HT-29 (cell line): ENCODE results near the gene GARS1. TPM values are rescaled to one million over a fixed set of nuclear protein-coding genes. Genes with fewer than 3 reads are reported as not detected.
"Not testable (repeated sequence)": the region's sequence is repeated elsewhere in the genome, so short reads cannot be mapped to it uniquely, and the experiment has no call there.

Experiments used
- DNase-seq: peaks from one replicate; pipeline ENCODE4 v3.0.0-alpha.2; 2015; ENCODE audit warnings: low spot score
- total RNA-seq: library from RNA; depleted of rRNA; stranded (reverse); fragments of >200 nt; shearing (Covaris generic); gene quantifications from 2 replicates; pipeline ENCODE4 v1.2.3, GENCODE V29; 2014; rRNA removed

GARS1 gene, protein sequence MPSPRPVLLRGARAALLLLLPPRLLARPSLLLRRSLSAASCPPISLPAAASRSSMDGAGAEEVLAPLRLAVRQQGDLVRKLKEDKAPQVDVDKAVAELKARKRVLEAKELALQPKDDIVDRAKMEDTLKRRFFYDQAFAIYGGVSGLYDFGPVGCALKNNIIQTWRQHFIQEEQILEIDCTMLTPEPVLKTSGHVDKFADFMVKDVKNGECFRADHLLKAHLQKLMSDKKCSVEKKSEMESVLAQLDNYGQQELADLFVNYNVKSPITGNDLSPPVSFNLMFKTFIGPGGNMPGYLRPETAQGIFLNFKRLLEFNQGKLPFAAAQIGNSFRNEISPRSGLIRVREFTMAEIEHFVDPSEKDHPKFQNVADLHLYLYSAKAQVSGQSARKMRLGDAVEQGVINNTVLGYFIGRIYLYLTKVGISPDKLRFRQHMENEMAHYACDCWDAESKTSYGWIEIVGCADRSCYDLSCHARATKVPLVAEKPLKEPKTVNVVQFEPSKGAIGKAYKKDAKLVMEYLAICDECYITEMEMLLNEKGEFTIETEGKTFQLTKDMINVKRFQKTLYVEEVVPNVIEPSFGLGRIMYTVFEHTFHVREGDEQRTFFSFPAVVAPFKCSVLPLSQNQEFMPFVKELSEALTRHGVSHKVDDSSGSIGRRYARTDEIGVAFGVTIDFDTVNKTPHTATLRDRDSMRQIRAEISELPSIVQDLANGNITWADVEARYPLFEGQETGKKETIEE
- total RNA-seq: 140 and 145 TPM in 2 replicates

DNA sequence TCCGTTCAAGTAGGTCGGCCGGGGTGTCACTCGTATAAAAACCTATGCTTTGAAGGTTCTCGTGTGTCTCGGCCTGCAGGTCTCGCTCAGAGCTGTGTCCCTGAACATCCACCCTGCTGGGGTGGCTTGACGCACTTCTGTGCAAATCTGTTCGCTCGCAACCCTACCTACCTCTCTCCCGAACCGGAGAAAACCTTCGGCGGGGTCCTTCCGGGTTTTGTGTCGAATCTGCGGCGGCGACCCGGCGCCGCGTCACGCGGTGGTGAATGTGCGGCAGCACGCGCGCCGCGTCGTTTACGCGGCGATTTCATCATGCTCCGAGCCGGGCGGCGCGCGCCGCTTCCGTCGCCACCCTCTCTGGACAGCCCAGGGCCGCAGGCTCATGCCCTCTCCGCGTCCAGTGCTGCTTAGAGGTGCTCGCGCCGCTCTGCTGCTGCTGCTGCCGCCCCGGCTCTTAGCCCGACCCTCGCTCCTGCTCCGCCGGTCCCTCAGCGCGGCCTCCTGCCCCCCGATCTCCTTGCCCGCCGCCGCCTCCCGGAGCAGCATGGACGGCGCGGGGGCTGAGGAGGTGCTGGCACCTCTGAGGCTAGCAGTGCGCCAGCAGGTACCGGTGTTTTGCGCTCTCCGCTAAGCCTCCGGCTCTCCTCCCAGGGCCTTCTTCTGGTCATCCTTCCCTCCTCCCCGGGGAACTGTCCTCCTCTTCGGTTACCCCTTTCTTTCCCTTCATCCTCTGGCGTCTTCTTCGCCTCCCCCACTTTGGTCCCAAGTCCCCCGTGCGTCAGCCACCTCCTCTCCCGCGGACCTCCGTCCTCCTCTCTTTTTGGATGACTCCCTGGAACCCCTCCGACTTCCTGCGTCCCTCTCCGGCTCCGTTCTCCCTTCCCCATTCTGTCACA, at the start of gene GARS1:
Gene GARS1 (plus strand): TSS at position 339 of the 896 bp plus-strand sequence. CDS start 44 bp downstream, at position 383.
- peak; percentile 96 for DNase-seq

DNA sequence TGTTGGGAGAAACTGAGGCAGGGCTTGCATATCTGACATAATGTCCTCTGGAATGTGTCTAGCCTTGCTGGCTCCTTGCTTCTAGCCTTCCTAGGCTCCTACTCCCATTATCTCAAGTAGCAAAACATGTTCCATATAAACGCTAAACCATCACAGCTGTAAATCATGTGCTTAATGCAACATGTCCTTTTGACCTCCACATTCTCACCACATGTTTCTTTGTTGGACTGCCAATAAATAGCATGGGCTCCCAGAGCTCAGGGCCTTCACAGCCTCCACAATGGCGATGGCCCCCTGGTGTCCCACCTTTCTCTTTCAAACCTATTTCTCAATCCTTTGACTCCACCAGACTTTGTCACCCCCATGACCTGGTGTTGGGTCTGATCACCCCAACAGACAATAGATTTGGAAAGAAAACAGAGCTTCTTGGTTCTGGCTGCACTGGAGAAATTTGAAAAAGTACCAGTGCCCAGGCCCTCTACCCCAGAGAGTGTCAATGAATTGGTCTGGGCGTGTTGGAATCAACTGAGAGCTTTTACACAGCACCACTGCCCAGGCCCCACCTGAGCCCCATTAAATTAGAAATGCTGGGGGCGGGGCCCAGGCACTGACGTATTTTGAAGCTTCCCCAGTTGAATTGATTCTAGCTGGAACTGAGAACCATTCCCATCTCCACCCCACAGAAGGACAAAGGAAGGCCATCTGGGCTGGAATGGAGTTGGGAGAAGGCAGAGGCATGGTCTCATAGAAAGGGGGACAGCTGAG, 48.7 kb upstream of the GARS1 start:
- DNase-seq: no peak

DNA sequence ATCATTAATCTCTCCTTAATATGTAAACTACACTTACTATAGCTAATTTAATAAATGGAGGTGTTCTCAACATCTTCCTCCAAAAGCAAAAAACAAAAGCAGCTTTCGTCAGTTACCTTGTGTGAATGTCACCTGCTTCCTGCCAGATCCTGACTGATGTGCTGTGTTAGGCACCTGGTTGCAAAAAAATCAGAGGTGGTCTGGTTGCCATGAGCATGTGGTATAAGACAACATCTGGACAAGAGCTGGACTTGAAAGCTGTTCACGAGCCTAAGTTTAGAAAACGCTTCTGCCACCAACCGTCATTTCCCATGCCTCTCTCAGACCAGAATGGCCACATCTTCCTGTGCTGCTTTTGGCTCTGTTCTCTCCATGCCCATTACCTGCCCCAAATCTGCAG, 48.1 kb upstream of the GARS1 start:
- no peak for DNase-seq

DNA sequence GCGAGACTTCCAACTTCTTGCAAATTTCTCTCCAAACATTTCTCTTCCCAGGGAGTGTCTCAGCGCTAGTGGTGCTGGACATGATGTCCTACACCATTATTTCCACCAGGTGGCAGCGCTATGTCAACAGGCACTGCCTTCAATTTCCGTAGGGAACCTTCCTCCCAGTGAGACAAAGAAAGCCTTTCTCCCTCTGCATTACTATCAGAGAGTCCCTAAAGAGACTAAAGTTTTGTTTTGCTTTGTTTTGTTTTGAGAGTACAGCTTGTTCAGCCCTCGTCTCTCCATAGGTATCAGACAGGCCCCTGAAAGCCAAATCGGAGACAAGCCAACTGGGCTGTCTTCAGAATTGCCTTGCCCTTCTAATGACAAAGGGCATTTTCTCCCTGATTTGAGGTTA, 45.8 kb upstream of the GARS1 start:
- DNase-seq: peak; percentile 96

DNA sequence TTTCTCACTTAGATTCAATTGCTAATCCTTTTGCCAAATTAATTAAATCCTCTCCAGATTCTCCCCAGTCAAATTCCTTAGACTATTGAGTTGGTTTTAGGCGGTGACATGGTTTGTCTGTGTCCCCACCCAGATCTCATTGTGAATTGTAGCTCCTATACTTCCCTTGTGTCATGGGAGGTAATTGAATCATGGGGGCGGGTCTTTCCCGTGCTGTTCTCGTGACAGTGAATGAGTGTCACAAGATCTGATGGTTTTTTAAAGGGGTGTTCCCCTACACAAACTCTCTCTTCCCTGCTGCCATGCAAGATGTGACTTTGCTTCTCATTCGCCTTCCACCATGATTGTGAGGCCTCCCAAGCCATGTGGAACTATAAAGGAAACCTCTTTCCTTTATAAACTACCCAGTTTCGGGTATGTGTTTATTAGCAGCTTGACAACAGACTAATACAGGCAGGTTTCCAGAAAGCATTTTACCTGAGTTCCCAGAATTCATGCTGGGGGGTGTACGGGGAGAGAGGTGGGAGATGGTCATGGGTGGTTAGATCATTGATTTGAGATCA, 44.7 kb upstream of the GARS1 start:
- DNase-seq: peak; percentile 20

DNA sequence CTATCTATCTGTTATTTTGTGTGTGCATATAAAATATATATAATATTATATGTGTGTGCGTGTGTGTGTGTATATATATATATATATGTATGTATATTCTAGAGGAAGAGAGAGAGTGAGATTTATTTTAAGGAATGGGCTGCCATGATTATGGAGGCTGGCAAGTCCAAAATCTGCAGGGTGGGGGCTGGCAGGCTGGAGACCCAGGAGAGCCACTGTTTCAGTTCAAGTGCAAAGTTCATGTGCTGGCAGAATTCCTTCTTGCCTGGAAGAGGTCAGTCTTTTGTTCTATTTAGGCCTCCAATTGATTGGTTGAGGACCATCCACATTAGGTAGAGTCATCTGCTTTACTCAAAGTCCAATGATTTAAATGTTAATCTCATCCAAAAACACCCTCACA, 42.3 kb upstream of the GARS1 start:
- DNase-seq: no peak

DNA sequence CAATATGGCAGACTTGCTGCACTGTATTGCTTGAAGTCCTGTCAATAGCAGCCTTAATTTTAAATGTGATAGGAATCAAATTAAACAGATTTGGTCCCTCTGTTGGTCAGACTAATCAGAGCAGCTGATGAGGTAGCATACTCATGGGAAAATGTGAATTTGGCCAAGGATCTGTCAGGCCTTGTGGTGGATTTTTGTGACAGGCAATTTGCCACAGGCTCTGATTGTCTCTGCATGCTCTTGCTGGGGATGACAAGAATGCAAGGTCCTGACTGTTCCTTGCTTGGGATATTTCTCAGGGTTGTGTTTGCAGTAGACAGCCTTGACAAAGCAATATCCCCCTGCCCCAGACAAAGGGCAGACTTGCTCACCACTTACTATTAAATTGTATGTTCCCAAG, 41.5 kb upstream of the GARS1 start:
- no peak for DNase-seq

DNA sequence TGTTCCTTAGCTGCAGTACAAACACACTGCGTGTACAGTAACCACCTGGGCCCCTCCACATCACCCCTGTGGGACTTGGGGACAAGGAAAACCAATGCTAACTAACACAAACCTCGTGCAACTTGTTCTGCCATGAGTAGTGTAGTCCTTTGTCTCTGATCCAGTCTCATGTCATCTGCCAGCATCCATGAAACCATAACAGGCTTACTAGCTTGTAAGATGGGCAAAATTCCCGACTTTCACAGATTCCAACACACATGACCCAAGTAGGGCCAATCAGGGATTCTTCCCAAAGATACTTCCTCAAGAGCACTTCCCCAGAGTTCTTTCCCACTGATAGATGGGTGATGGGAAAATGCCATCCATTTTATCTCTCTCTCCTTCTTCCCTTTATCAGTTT, 41.1 kb upstream of the GARS1 start:
- DNase-seq: no peak

DNA sequence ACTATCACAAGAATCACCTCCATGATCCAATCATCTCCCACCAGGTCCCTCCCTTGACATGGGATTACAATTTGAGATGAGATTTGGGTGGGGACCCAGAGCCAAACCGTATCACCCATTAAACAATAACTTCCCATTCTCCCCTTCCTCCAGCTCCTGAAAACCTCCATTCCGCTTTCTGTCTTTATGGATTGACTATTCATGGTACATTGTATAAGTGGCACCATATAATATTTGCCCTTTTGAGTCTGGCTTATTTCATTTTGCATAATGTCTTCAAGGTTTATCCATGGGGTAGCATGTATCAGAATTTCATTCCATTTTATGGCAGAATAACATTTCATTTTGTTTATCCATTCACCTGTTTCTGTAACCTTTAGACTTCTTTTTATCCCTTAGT, 39.2 kb upstream of the GARS1 start:
- DNase-seq: no peak

DNA sequence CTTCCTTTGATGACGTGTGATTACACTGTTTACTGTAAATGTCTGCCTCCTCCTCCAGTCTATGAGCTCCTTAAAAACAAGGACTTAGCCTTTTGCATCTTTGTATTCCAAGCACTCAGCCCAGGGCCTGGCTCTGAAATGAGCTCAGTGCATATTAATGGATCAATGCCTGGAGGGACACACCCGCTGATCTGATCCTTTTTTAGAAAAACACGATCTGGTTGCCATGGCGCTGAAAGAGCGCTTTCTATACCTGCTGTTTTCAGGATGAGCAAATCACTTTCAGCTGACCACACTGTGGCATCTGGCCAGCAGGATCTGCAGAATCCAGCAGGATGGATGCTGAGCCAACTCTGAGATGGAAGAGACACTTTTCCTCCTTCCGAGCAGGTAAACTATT, 37.8 kb upstream of the GARS1 start:
- DNase-seq: no peak

DNA sequence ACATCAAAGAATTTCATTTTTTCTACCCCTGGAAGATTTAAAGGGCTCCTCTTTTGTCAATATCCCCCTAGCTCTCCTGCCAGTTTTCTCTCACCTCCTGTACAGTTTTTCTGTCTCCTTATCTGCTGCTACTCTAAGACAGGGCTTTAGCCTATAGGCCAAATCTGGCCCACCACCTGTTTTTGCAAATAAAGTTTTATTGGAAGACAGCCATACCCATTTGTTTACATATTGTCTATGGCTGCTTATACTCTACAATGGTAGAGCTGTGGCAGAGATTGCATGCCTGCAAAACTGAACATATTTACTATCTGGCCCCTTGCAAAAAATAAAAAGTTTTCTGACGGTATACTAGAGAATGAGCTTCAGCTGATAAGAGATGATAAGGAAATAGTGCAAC, 37.4 kb upstream of the GARS1 start:
- no peak for DNase-seq

DNA sequence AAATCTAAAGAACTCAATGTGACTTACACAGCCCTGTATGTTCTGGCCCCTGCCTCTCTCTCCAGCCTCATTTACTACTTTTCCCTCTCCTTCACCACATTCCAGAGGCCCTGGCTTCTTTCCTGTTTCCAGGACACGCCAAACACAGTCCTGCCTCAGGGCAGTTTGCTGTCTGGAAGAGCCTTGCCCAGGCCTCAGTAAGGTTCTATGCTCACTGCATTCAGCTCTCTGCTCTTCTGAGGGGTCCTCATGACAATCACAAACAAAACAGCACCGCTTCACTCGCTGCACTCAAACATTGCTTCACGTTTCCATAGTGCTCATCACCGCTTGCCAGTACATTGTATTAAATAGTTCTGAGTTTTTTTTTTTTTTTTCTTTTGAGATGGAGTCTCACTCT, 35.1 kb upstream of the GARS1 start:
- DNase-seq: no peak

DNA sequence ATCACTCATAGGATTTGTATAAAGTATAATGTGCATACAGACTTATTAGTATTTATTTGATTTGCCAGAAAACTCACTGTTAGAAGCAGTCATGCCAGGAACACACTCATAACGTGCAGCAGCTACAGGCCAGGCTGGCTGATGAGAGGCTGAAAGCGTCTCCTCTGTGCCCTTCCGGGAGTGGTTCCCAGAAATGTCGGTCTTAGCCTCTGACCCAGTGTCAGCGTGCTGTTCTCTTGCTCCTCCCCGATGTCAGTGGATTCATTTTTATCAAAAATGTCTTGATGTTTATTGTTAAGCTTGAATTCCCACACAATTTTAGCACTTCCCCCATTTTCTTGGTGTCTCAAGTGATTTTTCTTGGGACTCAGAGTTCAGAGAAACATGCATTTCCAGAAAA, 33.3 kb upstream of the GARS1 start:
- no peak for DNase-seq

DNA sequence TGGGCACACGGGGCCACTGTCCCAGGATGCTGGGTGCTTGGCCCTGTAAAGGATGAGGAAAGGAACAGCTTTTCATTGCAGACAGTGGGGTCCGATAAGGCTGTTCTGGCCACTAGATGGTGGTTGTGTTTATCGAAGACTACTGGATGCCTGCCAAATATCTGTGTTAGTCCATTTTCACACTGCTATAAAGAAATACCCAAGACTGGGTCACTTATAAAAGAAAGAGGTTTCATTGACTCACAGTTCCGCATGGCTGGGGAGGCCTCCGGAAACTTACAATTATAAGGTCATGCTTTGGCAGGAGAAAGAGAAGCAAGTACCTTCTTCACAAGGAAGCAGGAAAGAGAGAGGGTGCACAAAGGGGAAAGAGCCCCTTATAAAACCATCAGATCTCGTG, 32.2 kb upstream of the GARS1 start:
- peak; percentile 28 for DNase-seq

DNA sequence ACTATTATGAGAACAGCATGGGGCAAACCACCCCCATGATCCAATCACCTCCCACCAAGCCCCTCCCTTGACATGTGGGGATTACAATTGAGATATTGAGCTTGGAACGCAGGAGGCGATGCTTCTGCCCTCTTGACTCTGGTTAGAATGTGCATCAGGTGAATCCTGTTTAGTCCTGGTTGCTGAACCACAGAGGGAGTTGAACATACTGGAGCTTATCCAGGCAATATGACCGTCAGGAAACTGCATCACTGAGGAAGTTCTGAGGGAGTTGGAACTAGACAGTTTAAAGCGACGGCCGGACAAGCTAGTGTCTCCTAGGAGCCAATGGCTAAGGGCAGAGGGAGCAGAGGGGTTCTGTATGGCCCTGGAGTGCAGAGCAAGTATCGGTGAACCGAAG, 31.8 kb upstream of the GARS1 start:
- DNase-seq: no peak

DNA sequence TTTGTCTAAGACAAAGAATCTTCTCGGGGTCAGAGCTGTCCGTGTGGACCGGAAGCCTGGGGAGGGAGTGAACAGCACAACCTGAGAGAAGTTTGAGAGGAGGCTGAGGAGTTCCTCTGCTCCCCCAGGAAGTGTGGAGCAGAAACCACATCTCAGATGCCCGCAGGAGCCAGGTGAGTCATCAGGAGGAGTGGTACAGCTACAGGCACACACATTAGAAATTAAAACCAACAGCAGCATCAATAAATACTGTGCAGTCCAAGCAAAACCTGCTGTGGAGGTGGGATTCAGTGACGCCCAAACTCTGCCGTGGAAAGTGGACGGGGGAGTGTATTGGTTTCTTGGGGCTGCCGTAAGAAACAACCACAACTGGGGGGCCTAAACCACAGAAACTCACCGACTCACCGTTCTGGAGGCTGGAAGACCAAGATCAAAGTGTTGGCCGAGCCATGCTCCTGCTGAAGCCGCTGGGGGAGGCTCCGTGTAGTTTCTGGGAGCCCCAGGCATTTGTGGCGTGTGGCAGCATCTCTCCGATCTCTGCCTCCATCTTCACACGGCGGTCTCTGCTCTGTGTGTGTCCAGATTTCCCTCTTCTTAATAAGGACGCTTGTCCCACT, 31.2 kb upstream of the GARS1 start:
- DNase-seq: no peak

DNA sequence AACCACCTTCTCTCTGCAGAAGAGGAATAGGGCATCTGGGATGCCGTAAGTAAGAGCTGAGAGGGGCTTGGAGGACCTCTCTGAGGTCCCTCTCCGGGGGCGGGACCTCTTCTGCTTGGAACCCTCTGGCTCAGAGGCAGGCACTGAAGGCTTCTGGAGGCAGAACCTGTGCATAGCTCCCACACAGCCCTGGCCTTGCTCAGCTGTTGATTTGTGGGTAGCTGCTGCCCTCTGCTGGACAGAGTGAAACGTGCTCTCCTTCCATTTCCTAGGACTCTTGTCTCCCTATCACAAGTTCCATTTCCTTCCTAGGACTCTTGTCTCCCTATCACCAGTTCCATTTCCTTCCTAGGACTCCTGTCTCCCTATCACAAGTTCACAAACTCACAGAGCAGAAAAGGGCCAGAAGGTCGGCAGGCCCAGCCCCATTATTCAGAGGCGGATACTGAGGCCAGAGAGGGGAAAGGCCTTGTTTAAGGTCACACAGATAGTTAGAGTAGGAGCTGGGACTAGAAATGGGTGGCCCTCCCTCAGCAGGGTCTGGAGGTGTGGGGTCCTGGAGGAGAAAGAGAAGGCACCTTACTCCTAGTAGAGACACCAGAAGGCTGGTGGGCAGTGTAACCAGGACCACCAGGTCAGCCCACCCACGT, 30.3 kb upstream of the GARS1 start:
- peak; percentile 97 for DNase-seq

DNA sequence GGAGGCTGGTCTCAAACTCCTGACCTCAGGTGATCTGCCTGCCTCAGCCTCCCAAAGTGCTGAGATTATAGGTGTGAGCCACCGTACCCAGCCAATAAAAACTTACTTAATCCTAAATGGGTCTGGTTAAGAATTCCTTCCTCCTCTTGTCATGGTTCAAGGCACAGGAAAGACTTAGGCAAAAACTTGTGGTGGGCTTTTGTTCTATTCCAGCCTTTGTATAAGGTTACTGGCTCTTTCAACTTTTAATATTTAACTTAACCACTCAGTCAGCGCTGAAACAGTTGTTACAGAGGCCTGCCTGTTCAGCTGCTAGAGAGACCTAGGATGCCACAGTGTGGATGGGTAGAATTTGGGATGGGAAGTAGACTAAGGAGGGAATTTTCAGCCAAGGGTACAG, 28.1 kb upstream of the GARS1 start:
- DNase-seq: no peak

DNA sequence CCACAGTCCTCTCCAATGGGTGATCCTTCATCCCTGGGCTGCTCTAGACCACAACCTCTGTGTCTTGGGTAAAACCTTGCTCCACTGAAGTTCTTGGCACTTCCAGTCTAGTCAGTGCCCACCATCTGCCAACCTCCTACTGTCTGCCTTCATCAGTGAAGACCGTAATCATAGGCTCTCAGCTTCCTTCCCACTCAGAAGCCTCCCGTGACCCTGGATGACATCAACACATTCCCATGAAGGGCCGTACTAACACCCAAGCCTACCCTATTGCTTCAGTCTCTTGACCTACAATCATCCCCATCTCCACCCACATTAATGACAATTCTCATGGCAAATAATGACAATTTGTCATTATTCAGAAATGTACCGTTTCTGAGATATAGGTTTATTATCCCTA, 27.6 kb upstream of the GARS1 start:
- DNase-seq: no peak

DNA sequence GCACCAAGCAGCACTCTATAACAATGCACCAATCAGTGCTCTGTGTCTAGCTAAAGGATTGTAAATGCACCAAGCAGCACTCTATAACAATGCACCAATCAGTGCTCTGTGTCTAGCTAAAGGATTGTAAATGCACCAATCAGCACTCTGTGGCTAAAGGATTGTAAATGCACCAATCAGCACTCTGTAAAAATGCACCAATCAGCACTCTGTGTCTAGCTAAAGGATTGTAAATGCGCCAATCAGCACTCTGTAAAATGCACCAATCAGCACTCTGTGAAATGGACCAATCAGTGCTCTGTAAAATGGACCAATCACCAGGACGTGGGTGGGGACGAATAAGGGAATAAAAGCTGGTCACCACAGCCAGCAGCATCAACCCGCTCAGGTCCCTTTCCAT, 24.4 kb upstream of the GARS1 start:
- DNase-seq: not testable (repeated sequence)
